Endothelial cell of umbilical vein (primary cell): ENCODE results near the gene CYP26A1. TPM values are rescaled to one million over a fixed set of nuclear protein-coding genes. Genes with fewer than 3 reads are reported as not detected.

Experiments
- BruUV-seq: library from RNA; stranded (reverse); fragments of 400-500 nt; replicated peaks from 2 replicates; lab custom pipeline; 2021; lab: Mats Ljungman, UMichigan
- CTCF ChIA-PET: fragments of 300-600, 350-600 bp; sonication (Branson Sonifier 250); formaldehyde crosslinking; loops from one replicate; lab custom pipeline; 2021; ENCODE audit warnings: antibody characterized with exemption, inconsistent platforms; lab: Charles Lee
- POLR2A ChIA-PET: fragments of 300-600, 350-600 bp; sonication (Branson Sonifier 250); formaldehyde crosslinking; loops from one replicate; lab custom pipeline; 2021; ENCODE audit warnings: antibody characterized with exemption, inconsistent platforms; lab: Charles Lee
- DNase-seq: peaks from one replicate; pipeline ENCODE4 v3.0.0-alpha.2; 2011; ENCODE audit warnings: low read depth, low spot score
- FAIRE-seq: peaks from 2 replicates; lab custom pipeline; 2011; peaks lifted over from hg19 to GRCh38; lab: Jason Lieb, UNC
- H2AFZ ChIP-seq: 2 replicates; pipeline ENCODE4 v1.6.0; 2012; ENCODE audit warnings: low read depth, low read length, control low read depth, inconsistent platforms
- H3K27ac ChIP-seq: 2 replicates; pipeline ENCODE4 v1.5.1; 2011; ENCODE audit warnings: low read depth, mild to moderate bottlenecking, control low read depth, low read length, moderate library complexity; ENCODE audit not compliant: insufficient read depth
- H3K27me3 ChIP-seq, 2 experiments: 2 replicates each; pipeline versions ENCODE4 v1.6.0 to v1.6.1; 2011; ENCODE audit warnings: low read length in 2 of 2, mixed read lengths in 1 of 2; ENCODE audit not compliant: control insufficient read depth in 2 of 2, insufficient read depth in 2 of 2
- H3K36me3 ChIP-seq, 2 experiments: 2 replicates in 1 of 2; 3 replicates in 1 of 2; pipeline ENCODE4 v1.5.1; 2011; ENCODE audit warnings: low read length in 2 of 2, mild to moderate bottlenecking in 1 of 2, moderate library complexity in 1 of 2; ENCODE audit not compliant: control insufficient read depth in 2 of 2, insufficient read depth in 2 of 2; ENCODE audit errors: extremely low read depth in 1 of 2
- H3K4me1 ChIP-seq: 3 replicates; pipeline ENCODE4 v1.5.1; 2011; ENCODE audit warnings: mild to moderate bottlenecking, low read length; ENCODE audit not compliant: control insufficient read depth, insufficient read depth; ENCODE audit errors: extremely low read depth
- H3K4me2 ChIP-seq: 2 replicates; pipeline ENCODE4 v1.6.1; 2011; ENCODE audit warnings: low read length, control low read depth, mixed read lengths; ENCODE audit not compliant: insufficient read depth
- H3K4me3 ChIP-seq, 3 experiments: fragments of 200-600 bp in 1 of 3; sonication (generic), shearing (Covaris generic) in 1 of 3; replicated peaks in 1 of 3; 2 replicates each; pipeline ENCODE4 v1.5.1; 2011 to 2016; ENCODE audit warnings: control low read depth in 3 of 3, low read length in 3 of 3, mild to moderate bottlenecking in 2 of 3, inconsistent platforms in 1 of 3, low read depth in 1 of 3, moderate library complexity in 1 of 3; ENCODE audit not compliant: insufficient read depth in 1 of 3
- H3K79me2 ChIP-seq: 2 replicates; pipeline ENCODE4 v1.6.0; 2012; ENCODE audit warnings: low read length, inconsistent platforms; ENCODE audit not compliant: control insufficient read depth, insufficient read depth
- H3K9ac ChIP-seq: replicated peaks from 2 replicates; pipeline ENCODE3; 2011; ENCODE audit warnings: low read length, control low read depth; ENCODE audit not compliant: insufficient read depth; ENCODE audit errors: extremely low read depth
- H3K9me1 ChIP-seq: replicated peaks from 3 replicates; pipeline ENCODE4 v1.6.0; 2011; ENCODE audit warnings: mild to moderate bottlenecking, low read length; ENCODE audit not compliant: control insufficient read depth, insufficient read depth; ENCODE audit errors: extremely low read depth
- H3K9me3 ChIP-seq: replicated peaks from 2 replicates; pipeline ENCODE4 v1.5.1; 2012; ENCODE audit warnings: low read length, inconsistent platforms; ENCODE audit not compliant: control insufficient read depth, insufficient read depth
- H4K20me1 ChIP-seq: replicated peaks from 2 replicates; pipeline ENCODE3; 2011; ENCODE audit warnings: mild to moderate bottlenecking, low read length; ENCODE audit not compliant: control insufficient read depth, insufficient read depth; ENCODE audit errors: extremely low read depth
- EZH2 ChIP-seq: IDR thresholded peaks from 2 replicates; pipeline ENCODE4 v1.6.1; 2012; ENCODE audit warnings: borderline replicate concordance, low read depth, mild to moderate bottlenecking, moderate library complexity, low read length, inconsistent platforms; ENCODE audit not compliant: severe bottlenecking
- FOS ChIP-seq: IDR thresholded peaks from 2 replicates; pipeline ENCODE4 v1.6.1; 2011; ENCODE audit warnings: mild to moderate bottlenecking, low read length, moderate library complexity, borderline replicate concordance; ENCODE audit not compliant: insufficient read depth
- POLR2AphosphoS5 ChIP-seq: IDR thresholded peaks from 2 replicates; pipeline ENCODE4 v1.6.1; 2012; ENCODE audit warnings: low read depth, mild to moderate bottlenecking, control low read depth, low read length, moderate library complexity; ENCODE audit not compliant: insufficient read depth
- dilution Hi-C: fragments of 300-500 bp; cut with MboI; formaldehyde crosslinking; loops from one replicate; pipeline ENCODE4 v1.15.0; 2019; ENCODE audit warnings: low sequenced_read_pairs; ENCODE audit not compliant: extremely low pct_ligation_motif_present
- intact Hi-C: fragments of 100-400 bp; cut with micrococcal nuclease; formaldehyde crosslinking; loops from one replicate; pipeline ENCODE4 v1.10.0; 2022
- polyA plus RNA-seq, 4 experiments: library from polyadenylated mRNA; depleted of rRNA in 3 of 4; stranded (reverse) in 3 of 4; unstranded in 1 of 4; fragments of >200 nt; gene quantifications; 2 replicates each; pipeline versions ENCODE4 v1.2.1 to v1.2.3, GENCODE V29; 2011 to 2012; ENCODE audit warnings: missing spikeins in 1 of 4
- total RNA-seq: library from RNA; stranded (reverse); gene quantifications from 2 replicates; pipeline ENCODE4 v1.2.3, GENCODE V29; 2021

Gene CYP26A1
- total and polyA plus RNA-seq, 2 donors (not counting 3 experiments of a cell fraction or from before 2014, with no cell fraction given), result 0.95 to 4.4 TPM

GRCh38 chr10:93067443-93068365, 6.0 kb upstream of the CYP26A1 start:
- Histone ChIP-seq H2AFZ (no peak overlapping the region), H3K36me3 (peaks cover 0 to 25% of the 10 kb centered on the region in 2 experiments), H3K4me1 (peaks cover 19% of the 10 kb centered on the region), H3K27ac (no peak overlapping the region), H4K20me1 (peaks cover 3% of the 10 kb centered on the region), H3K4me2 (peak overlapping the region; percentile 42), H3K27me3 (peaks cover 15 to 19% of the 10 kb centered on the region in 2 experiments), H3K79me2 (no peaks in the 10 kb centered on the region), H3K9me3 (no peaks in the 10 kb centered on the region), H3K9ac (no peak overlapping the region), H3K9me1 (no peaks in the 10 kb centered on the region), H3K4me3 (no peak overlapping the region)
- peak; percentile 60 for TF ChIP-seq EZH2
- no peak for TF ChIP-seq FOS
- no peak for TF ChIP-seq POLR2AphosphoS5
- intact Hi-C loops, result loop anchor here (10.0 kb wide), 1 partner anchor 223 kb away; the partner anchor contains the start of gene EXOC6
- BruUV-seq, result no TSS peak
- ChIA-PET CTCF (interaction anchor here (1.1 to 2.5 kb wide), 6 partner anchors 9 to 103 kb away, joined by 4 to 9 read pairs (median 5); no protein-coding TSS in a partner anchor), POLR2A (no interaction called here)
- FAIRE-seq (no peak), DNase-seq (no peak)
- dilution Hi-C loops, result no loop called here
